HG02981 (cell line): ENCODE data around the gene CCDC85C.

ENCODE experiments used
- ATAC-seq: cut with Tn5 transposase; IDR thresholded peaks from one replicate; pipeline ENCODE4 v1.9.1; 2021; ENCODE audit warnings: mild to moderate bottlenecking, moderate library complexity; ENCODE audit not compliant: unreplicated experiment

CCDC85C gene

DNA sequence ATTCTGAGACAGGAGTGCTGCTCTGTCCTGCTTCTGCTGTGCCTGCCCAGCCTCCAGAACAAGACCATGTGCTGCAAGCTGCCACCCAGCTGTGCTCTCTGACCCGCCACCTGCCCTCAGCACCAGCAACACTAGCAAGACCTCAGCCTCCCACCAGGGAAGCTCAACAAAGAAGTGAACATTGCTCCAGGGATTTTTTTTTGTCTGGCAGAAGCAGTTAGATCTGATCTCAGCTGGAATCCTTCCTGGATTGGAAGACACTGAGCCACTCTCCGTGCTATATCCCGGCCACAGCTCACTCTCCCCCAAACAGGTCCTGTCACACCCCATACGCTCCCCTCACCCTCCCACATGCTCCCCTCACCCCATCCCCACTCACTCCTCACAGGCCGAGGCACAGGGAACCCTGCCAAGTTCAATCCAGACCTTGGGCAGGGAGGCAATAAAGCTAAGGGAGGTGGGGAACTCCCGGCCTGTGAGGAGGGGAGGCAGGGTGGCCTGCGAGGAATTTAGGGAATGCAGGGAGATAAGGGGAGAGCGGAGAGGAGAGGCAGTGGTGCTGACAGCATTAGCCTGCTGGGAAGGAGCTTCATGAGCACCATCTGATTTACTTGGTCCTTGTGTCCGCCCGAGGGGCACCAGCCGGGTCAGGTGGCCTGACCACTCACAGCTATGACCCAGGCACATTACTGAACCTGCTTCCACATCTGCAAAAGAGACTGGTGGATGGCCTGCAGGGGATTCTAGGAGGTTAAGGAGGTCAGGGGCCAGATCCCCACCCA lies 29.7 kb downstream of the CCDC85C start:
- ATAC-seq, result no peak

- no peak for ATAC-seq
Observed at GRCh38 chr14:99573436-99574098, 30.4 kb downstream of the CCDC85C start.

DNA sequence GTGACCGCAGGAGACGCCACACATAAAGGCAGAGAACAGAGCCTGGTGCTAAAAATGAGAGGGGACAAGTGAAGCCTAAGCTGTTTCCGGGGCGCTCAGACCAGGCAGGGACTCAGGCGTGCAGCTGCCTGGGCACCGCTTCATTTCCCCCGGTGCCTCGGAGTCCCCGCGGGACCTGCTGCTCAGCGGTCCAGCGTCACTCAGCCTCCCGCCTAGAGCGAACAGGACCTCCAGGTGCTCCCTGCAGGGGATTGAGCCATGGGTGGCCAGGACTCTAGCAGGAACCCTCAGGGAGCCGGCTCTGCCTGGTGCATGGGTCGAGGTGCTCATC lies 31.0 kb downstream of the CCDC85C start:
- no peak for ATAC-seq

- ATAC-seq, result no peak
Observed at GRCh38 chr14:99572173-99572999, 31.6 kb downstream of the CCDC85C start.

DNA sequence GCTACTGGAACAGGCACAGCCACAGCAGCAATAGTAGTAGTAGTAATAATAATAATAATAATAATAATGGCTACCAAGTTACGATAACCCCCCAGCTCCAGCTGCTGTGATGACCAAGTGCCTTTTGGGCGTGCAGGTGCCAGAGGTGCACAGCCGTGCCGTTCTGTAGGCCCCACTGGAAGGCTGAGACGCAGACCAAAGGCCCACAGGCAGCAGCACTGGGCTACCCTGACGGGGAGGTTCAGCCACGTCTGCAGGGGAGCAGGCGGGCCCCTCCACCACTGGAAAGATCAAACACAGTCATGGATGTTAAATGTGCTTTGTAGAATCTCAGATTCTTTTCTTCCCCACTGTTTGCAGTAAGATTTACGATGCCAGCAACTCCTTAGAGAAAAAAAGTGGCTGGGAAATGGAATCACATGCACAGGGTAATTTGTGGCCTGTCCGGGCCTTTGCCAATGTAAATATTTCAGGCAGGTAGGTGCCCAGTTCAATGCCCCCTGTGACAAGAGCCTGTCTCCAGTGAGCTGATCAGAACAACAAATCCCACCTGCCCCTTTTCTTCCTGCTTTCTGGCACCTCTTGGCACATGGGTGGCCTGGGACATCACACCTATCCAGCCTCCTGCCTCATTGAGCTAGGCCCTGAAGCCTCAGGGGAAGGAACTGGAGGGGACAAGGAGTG lies 32.6 kb downstream of the CCDC85C start:
- ATAC-seq, result no peak

DNA sequence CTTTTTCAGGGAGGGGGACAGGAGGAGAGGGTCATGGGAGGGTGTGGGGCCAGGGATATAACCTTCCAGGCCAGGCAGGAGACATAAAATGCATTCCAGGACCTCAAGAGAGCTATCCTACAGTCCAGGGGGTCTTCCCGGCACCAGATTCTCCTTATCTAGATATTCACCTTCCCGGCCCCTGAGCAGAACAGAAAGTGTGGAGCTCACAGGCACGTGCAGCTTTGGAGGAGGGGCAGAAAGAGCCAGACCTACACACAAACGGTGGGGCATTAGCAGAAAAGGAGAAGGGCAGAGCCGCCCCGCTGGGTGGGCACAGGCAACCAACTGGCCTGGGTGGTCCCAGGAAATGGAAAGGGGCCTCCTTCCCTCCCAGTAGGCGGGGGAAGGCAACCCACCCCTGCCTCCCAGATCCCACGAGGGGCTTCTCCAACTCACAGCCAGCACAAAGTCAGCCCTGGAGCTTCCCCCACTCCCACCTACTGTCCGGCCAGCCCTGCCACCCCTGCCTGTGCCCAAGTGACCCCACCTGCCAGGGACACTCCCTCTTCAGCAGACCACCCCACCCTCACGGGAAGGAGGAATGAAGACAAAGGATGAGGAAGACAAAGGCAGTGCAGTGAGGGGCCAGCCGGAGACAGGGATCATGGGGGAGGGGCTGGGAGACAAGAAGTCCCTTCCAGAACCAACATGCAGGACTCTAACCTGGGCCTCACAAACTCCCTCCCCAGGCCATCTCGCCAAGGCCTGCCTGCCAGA lies 33.3 kb downstream of the CCDC85C start:
- ATAC-seq, result no peak

- ATAC-seq, result no peak
Observed at GRCh38 chr14:99569725-99570543, 34.1 kb downstream of the CCDC85C start.

- no peak for ATAC-seq
Observed at GRCh38 chr14:99568567-99569560, 35.1 kb downstream of the CCDC85C start.

DNA sequence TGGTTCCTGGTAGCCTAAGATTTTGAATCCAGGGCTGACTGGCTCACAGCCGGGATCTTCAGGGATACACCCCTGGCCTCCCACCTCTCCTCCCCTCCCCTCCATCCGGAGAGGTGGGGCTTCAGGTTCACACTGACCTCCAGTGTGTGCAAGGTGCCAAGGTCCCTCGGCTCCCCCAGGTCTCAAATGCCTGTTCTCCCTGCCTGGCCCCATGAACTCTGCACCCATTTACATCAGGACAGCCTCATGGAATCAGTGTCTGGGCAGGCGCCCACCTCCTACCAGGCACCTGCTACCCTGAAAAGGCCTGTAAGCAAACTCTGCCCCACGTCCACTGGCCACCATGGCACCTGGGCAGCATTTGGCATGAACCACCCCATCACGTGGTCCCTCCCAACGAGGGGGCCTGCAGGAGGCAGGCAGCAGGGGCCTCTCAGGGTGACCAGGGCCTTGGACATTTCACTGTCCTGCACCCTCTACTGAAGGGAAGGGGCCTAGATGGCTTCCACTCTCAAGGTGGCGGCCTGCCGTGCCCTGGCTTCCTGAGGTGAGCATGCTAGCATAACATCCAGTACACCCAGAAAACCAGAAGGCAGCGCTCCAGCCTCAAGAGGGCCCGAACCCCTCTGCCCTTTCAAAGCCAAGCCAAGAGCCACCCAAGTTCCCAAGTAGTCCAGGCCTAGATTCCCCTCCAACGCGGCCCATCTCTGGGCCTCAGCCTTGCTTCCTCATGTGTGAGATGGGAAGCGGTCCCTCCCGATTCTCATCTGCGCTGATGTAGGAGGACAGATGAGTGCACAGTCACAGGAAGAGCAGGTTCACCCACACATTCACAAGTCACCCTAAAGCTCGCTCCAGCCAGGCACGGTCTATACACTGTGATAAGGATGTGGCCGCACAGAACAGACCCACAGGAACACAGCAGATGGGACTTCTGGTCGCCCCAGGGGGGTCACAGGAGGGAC lies 37.3 kb downstream of the CCDC85C start:
- ATAC-seq, result no peak

- ATAC-seq, result no peak
Observed at GRCh38 chr14:99566009-99566389, 38.0 kb downstream of the CCDC85C start.

DNA sequence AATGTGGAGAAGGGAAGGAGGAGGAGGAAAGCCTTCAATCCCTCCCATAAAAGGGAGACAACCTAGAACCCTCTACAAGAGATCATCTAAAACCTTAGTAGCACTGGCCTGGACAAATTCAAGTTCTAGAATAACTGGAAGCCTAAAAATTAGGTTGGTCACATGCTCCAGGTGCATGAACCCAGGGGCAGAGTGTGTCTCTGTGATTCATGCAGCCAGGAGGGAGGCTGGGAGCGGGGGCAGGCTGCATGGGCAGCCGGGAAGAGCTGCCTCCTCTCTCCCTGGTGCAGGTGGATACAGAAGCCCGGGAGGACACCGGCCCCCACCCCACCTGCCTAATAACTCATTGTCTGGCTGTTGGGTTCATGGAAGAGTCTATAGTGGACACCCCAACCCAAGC lies 38.6 kb downstream of the CCDC85C start:
- no peak for ATAC-seq

DNA sequence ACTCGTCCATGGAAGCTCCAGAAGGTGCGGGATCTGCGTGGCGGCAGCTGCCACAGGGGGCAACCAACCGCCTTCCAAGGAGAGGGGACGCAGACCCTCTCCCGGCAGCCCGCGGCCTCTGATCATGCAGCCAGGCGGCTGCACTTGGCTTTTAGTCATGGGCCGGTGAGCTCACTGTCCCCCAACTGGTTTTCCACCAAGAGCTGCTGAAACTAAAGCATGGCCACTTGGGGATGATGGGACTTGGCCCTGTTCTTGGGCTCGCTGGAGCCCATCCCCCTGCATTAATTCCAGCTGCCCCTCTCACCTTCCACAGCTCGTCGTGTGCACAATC lies 39.1 kb downstream of the CCDC85C start:
- no peak for ATAC-seq

DNA sequence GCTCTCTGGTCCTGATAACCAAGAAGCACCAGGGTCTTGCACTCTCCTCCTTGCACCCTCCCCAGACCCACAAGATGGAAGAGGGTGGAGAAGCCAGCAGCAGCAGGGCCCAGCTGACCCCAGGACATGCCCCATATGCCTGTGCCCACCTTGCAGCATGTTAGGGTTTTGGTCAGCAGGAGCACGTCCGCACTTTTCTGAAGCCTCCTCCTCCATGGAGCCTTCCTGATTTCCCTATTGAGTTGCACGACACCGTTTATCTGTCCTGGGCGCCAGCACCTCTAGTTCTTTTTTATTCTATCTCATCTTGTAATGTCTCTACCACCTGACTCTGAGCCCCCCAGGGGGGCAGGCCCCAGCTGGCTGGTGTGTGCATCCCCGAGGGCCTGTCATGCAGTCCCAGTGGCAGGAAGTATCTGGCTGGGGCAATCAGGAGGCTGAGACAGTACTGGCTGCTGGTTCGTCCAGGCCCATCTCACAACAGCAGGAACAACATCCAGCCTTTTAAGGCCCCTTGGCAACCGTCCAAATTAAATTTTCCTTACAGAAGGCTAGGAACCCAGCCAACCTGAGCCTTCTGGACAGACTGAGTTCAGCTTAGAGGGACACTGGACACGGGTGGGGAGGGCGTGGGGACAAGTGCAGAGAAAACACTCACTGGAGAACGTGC lies 39.6 kb downstream of the CCDC85C start:
- ATAC-seq, result no peak

- ATAC-seq, result no peak
Observed at GRCh38 chr14:99563749-99564129, 40.3 kb downstream of the CCDC85C start.

GRCh38 chr14:99562856-99563748 lies 40.9 kb downstream of the CCDC85C start:
- no peak for ATAC-seq

GRCh38 chr14:99561864-99562263 lies 42.1 kb downstream of the CCDC85C start:
- no peak for ATAC-seq
